Measurements from ENCODE around the gene FLNA. TPM values are rescaled to one million over a fixed set of nuclear protein-coding genes. Genes with fewer than 3 reads are reported as not detected.
A peak's percentile ranks its signal among the peaks of the same experiment; 100 is the strongest.
"Not testable (repeated sequence)": the region's sequence is repeated elsewhere in the genome, so short reads cannot be mapped to it uniquely, and the experiment has no call there.

The FLNA gene
- total RNA-seq, 1 donor from 2014 or later = 347 TPM

DNA sequence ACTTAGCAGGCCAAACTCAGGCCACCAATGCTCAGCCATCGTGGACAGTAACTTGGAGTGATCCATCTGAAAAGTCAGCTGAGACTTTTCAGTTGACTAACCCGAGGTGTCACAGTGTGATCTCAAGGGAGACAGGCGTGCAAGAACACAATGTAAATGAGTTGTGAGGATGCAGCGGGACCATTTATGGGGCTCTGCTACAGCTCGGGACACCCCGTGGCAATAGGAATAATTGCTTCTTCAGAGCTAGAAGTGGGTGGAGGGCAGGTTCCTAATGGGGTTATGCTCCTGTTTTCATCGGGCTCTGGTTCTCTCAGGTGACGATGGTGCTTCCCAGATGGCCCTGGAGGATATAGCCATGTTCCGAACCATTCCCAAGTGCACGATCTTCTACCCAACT, 51.5 kb downstream of the FLNA start:
- intact Hi-C loops (cut with DNase I) = no loop called here
- DNase-seq (ENCODE audit: low spot score) = no peak

DNA sequence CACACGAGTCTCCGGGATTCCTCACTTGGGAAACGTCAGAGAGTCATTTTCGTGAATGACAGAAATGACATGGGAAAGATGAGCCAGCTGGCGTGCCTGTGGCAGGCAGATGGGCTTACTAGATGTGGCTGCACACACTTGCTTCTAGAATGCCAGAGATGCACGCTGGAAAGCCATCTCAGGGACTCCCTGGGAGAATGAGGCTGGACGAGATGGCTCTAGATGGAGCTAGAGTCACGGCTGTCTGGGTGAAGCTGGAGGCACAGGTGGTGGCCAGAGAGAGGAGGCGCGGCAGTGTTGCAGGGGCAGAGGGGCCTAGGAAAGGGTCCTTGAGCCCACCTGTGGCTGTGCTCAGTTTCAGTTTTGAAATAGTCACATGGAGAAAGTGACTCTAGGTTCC, 52.8 kb downstream of the FLNA start:
- no peak for DNase-seq (ENCODE audit: low spot score)
- intact Hi-C loops (cut with DNase I) = no loop called here

DNA sequence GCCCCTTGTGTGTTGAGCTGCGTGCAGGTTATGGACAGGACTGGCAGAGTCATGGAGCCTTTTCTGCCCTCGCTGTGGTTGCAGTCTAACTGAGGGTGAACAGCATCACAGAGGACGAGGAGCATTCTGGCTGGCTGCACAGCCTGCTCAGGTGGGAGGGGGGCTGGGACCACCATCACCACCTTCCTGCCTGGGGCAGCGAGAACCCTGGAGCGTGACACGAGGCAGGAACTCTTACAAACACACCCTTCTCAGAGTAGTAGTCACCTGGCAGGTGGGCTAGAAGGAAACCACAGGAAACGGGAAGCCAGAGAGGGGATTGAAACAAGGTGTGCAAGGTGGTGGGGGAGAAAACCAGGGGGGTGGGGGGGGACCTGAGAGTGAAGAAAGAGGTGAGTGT, 53.3 kb downstream of the FLNA start:
- no peak for DNase-seq (ENCODE audit: low spot score)
- intact Hi-C loops (cut with DNase I) = no loop called here

DNA sequence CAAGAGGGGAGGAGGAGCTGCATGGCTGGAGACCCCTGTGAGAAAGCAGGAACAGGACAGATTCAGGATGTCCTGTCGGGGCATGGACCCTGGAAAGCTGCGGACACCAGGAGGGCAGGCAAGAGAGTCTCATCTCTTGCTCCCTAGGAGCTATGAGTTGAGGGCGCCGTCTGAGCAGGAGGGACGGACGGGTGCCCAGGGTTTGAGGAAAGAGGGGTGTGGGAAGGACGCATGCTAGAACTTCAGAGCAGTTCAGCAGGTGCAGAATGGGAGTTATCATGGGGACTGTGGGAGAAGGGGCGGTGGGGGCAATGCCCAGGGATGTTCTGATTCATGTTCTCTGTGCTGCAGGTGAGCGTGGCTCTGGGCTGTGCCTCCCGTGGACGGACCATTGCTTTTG, 54.0 kb downstream of the FLNA start:
- intact Hi-C loops (cut with DNase I) = no loop called here
- no peak for DNase-seq (ENCODE audit: low spot score)

DNA sequence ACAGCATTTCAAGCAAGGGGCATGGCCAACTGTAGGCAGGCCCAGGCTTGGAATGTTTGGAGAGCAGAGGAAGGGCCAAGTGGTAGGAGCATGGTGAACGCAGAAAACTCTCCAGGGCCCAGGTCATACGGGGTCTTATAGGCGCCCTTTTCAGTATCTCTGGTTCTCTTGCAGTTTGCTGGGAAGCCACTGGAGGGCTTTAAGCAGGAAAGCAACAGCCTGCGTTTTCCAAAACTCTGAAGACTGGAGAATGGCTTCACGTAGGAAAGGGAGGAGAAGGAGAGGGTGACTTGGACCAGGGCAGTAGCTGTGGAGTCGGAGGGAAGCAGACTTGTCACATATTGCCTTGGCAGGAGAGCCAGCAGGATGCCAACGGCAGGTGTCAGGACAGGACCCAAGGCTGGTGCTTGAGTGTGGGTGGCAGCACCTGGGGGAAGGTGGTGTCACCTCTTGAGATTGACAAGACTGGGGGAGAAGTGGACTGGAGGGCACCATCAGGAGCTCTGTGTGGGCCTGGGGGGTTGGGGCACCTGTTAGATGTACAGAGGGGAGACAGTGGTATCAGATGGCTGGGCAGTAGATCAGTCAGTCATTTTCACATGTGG, 56.9 kb downstream of the FLNA start:
- DNase-seq (ENCODE audit: low spot score) = no peak
- intact Hi-C loops (cut with DNase I) = loop anchor here (5.0 kb wide), 1 partner anchor 305 kb away; no protein-coding TSS in a partner anchor

DNA sequence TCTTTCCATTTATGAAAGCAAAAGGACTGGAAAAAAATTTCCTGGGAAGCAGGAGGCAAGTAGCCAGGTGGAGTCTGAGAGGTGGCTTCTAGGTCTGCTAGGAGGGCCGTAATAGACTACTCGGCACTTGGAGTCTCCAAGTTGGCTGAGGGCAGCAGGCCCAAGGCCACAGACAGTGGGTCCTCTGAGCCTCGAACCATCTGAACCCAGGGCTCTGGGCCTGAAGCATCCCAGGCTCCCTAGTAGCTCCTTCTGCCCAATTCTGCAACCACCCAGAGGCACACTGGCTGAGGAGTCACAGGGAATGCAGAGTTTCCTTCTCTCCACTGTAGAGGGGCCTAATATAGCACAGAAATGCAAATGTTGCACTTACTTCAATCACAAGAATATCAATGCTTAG, 59.0 kb downstream of the FLNA start:
- intact Hi-C loops (cut with DNase I) = loop anchor here (5.0 kb wide), 1 partner anchor 303 kb away; no protein-coding TSS in a partner anchor
- no peak for DNase-seq (ENCODE audit: low spot score)

DNA sequence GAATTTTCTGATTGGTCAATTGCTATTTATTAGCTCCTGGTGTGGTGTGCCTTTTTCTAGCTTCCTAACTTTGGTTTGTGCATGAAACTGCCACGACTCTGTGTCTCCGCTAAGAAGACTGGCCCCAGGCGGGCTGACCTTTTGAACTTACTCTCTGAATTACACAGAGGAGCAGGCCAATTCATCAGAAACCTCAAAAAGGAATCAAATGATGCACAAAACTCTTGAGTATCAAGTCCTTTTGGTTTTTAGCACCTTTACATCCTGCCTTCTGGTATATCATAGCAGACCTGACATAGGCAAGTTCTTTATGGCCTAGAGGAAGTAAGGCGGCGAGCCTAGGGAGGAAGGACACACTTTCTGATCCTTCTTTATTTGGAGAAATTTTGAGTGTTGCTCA, 61.3 kb downstream of the FLNA start:
- intact Hi-C loops (cut with DNase I) = no loop called here
- DNase-seq (ENCODE audit: low spot score) = no peak

DNA sequence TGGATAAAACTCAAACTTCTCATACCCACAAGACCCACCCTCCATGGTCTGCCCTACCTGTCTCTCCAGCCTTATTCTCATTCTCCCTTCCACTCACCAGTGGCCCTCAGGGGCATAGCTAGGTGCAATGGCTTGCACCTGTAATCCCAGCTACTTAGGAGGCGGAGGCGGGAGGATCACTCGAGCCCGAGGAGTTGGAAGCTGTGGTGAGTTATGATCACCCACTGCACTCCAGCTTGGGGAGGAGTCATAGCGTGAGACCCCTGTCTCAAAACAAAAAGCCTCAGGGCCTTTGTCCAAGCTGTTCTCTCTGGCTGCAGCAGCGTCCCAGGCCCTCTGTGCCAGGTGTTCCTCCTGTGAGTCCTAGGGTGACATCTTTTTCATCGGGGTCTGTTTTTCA, 62.3 kb downstream of the FLNA start:
- intact Hi-C loops (cut with DNase I) = no loop called here
- DNase-seq (ENCODE audit: low spot score) = no peak

DNA sequence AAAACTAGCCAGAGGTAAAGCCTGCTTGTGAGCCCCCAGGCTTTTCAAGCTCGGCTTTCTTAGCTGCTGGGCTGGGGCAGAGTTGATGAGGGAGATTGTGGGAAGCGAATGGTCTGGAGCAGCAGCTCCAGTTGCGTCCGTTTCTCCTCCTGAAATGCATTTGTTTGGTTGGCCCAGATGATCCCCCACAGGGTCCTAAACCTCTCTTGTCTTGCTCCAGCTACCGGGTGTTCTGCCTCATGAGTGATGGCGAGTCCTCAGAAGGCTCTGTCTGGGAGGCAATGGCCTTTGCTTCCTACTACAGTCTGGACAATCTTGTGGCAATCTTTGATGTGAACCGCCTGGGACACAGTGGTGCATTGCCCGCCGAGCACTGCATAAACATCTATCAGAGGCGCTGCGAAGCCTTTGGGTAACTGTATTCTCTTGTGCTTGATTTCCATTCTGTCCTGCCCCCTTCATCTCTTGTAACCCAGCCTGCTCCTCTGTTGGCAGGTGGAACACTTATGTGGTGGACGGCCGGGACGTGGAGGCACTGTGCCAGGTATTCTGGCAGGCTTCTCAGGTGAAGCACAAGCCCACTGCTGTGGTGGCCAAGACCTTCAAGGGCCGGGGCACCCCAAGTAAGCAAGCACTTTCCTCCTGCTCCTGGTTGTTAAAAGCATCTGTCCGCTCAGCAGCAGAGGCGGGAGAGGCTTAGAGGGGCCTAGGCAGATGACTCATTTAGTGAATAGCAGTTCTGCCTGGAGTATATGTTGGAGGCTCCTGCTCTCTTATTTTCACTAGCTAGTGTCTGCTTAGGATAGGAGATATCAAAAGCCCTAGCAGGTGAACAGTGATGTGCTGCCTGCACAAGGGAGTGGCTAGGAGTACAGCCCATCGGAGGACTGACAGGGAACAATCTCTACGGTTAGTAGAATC, 63.6 kb downstream of the FLNA start:
- intact Hi-C loops (cut with DNase I) = no loop called here
- no peak for DNase-seq (ENCODE audit: low spot score)

DNA sequence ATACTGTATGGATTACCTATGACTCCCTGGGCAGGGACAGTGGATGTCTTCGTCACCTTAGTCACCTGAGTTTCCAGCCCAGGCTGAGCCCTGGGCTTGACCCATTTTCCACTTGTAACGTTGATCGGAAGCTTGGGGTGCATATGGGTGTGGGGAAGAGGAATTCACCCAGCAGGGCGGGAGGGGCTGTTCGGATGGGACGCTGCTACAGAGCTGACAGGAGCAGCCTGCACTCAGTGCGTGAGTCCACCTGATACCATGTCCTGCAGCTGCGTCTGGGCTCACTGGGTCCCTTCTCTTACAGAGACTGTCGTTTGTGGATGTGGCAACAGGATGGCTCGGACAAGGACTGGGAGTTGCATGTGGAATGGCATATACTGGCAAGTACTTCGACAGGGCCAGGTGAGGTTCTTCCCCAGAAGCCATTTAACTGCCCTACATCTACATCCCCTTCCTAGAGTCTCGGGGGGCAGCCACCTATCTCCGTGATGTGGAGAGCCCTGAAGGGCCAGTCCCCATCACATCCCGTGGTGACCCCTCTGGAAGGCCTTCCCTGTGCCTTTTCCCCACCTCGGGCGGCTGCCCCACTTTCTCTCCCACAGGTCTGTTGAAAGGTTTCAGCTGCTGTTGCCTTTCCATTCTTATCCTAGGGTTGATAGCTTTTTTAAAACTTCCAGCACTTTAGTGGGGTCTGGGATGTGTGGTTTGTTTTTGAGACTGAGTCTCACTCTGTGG, 65.2 kb downstream of the FLNA start:
- intact Hi-C loops (cut with DNase I) = no loop called here

DNA sequence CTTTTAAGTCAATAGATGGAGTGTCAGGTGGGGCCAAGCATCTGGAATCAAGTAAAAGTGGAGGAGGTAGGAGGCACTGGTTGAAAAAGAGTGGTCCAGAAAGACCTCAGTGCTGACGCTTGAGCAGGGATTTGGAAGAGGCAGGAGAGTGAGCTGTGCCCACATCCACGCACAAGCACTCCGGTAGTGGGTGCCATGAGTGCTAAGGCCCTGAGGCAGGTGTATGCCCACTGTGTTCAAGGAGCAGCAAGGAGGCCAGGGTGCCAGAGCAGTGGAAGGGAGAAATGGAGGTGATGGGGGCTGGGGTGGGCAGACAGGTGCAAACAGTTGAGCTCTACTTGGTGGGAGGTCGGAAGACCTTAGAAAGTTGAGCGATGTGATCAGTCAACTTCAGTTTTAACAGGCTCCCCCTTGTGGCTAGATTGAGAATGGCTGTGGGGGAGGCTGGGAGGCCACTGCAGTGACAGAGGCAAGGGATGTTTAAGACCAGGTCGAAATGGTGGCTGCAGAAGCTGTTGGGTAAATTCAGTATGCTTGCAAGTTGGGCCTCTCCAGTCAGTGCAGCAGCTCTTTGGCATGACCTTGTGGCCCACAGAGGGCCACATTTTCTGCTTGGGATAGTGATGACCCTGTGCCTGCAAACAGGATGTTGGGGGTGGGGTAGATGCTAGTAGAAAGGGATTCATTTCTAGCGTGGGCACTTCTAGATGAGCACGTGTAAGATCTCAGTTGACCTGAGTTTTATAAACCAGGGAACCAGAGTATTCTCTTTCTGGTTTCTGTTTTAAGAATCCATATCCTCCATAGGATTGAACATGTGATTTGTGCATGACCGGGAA, 66.1 kb downstream of the FLNA start:
- peak; percentile 78 for DNase-seq (ENCODE audit: low spot score)
- intact Hi-C loops (cut with DNase I) = no loop called here

More for the DNA sequence above, 65.2 kb downstream of the FLNA start:
- DNase-seq (ENCODE audit: low spot score) = no peak

DNA sequence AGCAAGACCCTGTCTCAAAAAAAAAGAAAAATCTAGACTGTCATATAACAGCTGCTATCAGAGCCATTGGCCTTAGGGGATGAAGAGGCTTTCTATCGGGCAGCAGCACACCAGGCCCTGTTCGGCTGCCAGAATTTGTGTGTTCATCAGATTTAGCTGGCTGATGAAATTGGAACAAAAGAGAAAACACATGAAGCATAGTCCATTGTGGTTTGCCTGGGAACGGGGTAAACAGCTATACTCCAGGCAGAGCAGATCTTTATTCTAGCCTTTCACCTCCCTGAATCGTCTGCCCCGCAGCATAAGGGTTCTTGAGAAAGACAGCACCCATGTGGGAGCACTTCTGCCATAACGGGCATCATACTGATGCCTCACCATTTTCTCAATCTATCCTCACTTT, 67.2 kb downstream of the FLNA start:
- intact Hi-C loops (cut with DNase I) = no loop called here

DNA sequence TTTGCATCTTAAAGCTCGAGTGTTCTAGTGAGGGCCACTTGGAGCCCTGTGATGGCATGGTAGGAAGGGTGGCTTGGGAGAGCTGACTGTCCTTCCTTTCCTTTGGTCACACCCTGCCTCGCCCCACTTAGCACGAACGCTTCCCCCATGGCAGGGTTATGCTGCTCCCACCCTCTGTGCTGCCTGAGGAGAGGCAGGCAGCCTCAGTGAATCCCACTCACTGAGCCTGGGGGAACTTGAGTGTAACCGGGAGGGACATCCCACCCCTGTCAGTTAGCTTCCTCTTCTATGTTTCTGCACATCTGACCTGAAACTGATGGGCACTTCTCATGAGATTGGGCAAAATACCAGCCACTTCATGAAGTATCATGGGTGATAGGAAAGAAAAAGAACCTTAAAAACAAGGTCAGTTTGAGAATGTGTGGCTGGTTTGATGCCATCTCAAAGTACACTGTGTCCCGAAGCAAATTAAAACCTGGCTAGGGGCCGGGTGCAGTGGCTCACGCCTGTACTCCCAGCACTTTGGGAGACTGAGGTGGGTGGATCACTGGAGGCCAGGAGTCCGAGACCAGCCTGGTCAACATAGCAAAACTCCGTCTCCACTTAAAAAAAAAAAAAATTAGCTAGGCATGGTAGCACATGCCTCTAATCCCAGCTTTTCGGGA, 68.8 kb downstream of the FLNA start:
- intact Hi-C loops (cut with DNase I) = no loop called here
- DNase-seq (ENCODE audit: low spot score) = no peak

More for the DNA sequence above, 67.2 kb downstream of the FLNA start:
- DNase-seq (ENCODE audit: low spot score) = no peak

DNA sequence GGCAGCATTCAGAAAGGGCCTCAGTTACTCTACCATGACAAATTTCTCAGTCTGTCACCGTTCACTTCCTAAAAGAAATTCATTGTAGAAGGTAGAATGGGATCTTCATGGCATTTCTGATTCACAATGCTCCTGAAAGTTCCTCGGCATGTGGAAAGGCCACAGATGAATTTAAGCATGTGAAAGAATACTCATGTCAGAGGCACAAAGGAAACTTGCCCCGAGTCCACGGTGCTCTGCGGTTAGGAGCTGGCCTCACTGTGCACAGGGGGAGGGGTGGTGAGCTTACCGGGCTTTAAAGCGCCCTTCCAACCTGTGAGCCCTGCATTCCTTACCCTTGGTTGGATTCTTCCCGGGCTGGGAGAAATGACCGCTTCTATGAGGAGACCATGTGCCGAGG, 69.6 kb downstream of the FLNA start:
- DNase-seq (ENCODE audit: low spot score) = no peak
- intact Hi-C loops (cut with DNase I) = no loop called here

DNA sequence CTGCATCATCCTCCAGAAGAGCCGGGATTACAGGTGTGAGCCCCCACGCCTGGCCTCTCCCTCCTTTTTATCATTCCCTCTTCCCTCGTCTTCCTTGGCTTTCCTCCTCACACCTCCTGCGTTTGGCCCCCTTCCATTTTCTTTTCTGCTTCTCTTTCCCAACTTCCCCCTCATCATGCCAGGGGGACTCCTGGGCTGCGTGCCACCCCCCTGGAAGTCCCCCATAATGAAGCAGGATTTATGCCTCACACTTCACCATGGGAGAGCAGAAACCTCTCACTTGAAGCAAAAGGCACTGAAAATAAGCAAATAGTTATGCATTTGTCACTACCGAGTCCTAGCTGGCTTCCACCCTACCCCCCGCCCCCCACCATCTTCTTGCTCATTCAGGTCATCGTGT, 71.0 kb downstream of the FLNA start:
- DNase-seq (ENCODE audit: low spot score) = no peak
- intact Hi-C loops (cut with DNase I) = no loop called here

DNA sequence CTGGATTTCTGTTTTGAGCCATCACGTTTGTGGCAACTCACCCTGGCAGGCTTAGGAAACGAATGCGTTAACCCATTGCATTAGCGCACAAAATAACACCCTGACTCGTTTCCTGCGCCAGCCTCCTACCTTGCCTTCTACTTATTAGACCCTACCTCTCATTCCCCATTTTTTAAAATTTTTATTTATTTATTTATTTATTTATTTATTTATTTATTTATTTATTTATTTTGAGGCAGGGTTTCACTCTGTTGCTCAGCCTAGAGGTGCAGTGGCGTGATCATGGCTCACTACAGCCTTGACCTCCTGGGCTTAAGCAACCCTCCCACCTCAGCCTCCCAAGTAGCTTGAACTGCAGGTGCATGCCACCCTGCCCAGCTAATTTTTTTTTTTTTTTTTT, 71.4 kb downstream of the FLNA start:
- intact Hi-C loops (cut with DNase I); DNase-seq (ENCODE audit: low spot score): not testable (repeated sequence)

DNA sequence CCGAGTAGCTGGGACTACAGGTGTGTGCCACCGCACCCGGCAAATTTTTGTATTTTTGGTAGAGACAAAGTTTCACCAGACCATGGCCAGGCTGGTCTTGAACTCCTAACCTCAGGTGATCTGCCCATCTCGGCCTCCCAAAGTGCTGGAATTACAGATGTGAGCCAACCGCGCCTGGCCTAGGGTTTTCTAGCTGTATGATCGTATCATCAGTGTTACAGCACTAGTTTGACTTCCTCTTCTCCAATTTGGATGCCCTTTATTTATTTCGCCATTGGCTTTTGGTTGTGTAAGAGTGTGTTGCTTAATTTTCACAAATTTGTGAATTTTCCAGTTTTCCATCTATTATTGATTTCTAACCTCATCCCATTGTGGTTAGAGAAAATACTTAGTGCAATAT, 73.6 kb downstream of the FLNA start:
- no peak for DNase-seq (ENCODE audit: low spot score)
- intact Hi-C loops (cut with DNase I) = no loop called here
